Esophagus squamous epithelium (tissue), 4 donors: ENCODE results near the gene NXN.
"Not testable (repeated sequence)": the region's sequence is repeated elsewhere in the genome, so short reads cannot be mapped to it uniquely, and the experiment has no call there.

Experiments used
- POLR2A ChIP-seq, 4 donors: fragments of 450-650 bp; IDR thresholded peaks; one replicate each; pipeline ENCODE4 v1.6.1; 2017; ENCODE audit warnings: antibody characterized with exemption in 4 of 4, mild to moderate bottlenecking in 4 of 4, moderate library complexity in 3 of 4
- TF ChIP-seq, protein P1 (sequence below), 6 experiments: fragments of 450-650 bp in 4 of 6; fragments of 200-600 bp in 2 of 6; sonication (generic) in 2 of 6; IDR thresholded peaks; one replicate each; pipeline ENCODE4 v1.5.1; 2016 to 2019; ENCODE audit warnings: antibody characterized with exemption in 6 of 6, mild to moderate bottlenecking in 4 of 6, moderate library complexity in 4 of 6

DNA sequence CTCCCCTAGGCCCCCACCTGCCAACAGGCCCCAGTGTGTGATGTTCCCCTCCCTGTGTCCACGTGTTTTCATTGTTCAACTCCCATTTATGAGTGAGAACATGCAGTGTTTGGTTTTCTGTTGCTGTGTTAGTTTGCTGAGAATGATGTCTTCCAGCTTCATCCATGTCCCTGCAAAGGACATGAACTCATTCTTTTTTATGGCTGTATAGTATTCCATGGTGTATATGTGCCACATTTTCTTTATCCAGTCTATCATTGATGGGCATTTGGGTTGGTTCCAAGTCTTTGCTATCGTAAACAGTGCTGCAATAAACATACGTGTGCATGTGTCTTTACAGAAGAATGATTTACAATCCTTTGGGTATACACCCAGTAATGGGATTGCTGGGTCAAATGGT is 150.0 kb downstream of the NXN start:
- TF ChIP-seq, protein P1, sequence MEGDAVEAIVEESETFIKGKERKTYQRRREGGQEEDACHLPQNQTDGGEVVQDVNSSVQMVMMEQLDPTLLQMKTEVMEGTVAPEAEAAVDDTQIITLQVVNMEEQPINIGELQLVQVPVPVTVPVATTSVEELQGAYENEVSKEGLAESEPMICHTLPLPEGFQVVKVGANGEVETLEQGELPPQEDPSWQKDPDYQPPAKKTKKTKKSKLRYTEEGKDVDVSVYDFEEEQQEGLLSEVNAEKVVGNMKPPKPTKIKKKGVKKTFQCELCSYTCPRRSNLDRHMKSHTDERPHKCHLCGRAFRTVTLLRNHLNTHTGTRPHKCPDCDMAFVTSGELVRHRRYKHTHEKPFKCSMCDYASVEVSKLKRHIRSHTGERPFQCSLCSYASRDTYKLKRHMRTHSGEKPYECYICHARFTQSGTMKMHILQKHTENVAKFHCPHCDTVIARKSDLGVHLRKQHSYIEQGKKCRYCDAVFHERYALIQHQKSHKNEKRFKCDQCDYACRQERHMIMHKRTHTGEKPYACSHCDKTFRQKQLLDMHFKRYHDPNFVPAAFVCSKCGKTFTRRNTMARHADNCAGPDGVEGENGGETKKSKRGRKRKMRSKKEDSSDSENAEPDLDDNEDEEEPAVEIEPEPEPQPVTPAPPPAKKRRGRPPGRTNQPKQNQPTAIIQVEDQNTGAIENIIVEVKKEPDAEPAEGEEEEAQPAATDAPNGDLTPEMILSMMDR (IDR thresholded peaks at IDR 0.05) = not testable (repeated sequence)
- not testable (repeated sequence) for TF ChIP-seq POLR2A (IDR thresholded peaks at IDR 0.05)
